Ascending aorta (tissue), 2 donors: ENCODE results near the gene PITPNC1. TPM values are rescaled to one million over a fixed set of nuclear protein-coding genes. Genes with fewer than 3 reads are reported as not detected.
"Not testable (repeated sequence)": the region's sequence is repeated elsewhere in the genome, so short reads cannot be mapped to it uniquely, and the experiment has no call there.

Experiments used
- DNase-seq, 2 donors: peaks; one replicate each; pipeline ENCODE4 v3.0.0-alpha.2; 2019; ENCODE audit warnings: low spot score in 2 of 2
- H3K27ac ChIP-seq, 2 donors: fragments of 200-600 bp; sonication (generic); one replicate each; pipeline ENCODE4 v1.5.1; 2016 to 2017; ENCODE audit warnings: mild to moderate bottlenecking in 1 of 2
- H3K27me3 ChIP-seq: fragments of 200-600 bp; sonication (generic); one replicate; pipeline ENCODE4 v1.5.1; 2017
- H3K36me3 ChIP-seq, 2 donors: fragments of 200-600 bp; sonication (generic); one replicate each; pipeline ENCODE4 v1.5.1; 2016
- H3K4me1 ChIP-seq, 2 donors: fragments of 200-600 bp; sonication (generic); one replicate each; pipeline ENCODE4 v1.5.1; 2016 to 2017; ENCODE audit warnings: mild to moderate bottlenecking in 1 of 2
- H3K4me3 ChIP-seq, 2 donors: fragments of 200-600 bp; sonication (generic); one replicate each; pipeline ENCODE4 v1.5.1; 2016 to 2017; ENCODE audit warnings: mild to moderate bottlenecking in 1 of 2
- H3K9me3 ChIP-seq, 2 donors: fragments of 200-600 bp; sonication (generic); one replicate each; pipeline ENCODE4 v1.5.1; 2016
- CTCF ChIP-seq, 3 experiments: fragments of 200-600 bp in 2 of 3; fragments of 450-650 bp in 1 of 3; sonication (generic) in 2 of 3; IDR thresholded peaks; one replicate each; pipeline ENCODE4 v1.5.1; 2016 to 2019; ENCODE audit warnings: antibody characterized with exemption in 3 of 3, mild to moderate bottlenecking in 1 of 3, moderate library complexity in 1 of 3
- intact Hi-C: fragments of 100-400 bp; cut with DNase I; formaldehyde crosslinking; loops from one replicate; pipeline ENCODE4 v1.15.1; 2023
- total RNA-seq: library from RNA; depleted of rRNA; stranded (reverse); fragments of >200 nt; gene quantifications from one replicate; pipeline ENCODE4 v1.1.0, GENCODE V29; 2016

The PITPNC1 gene
- total RNA-seq, 1 donor from 2014 or later: 10.9 TPM

DNA sequence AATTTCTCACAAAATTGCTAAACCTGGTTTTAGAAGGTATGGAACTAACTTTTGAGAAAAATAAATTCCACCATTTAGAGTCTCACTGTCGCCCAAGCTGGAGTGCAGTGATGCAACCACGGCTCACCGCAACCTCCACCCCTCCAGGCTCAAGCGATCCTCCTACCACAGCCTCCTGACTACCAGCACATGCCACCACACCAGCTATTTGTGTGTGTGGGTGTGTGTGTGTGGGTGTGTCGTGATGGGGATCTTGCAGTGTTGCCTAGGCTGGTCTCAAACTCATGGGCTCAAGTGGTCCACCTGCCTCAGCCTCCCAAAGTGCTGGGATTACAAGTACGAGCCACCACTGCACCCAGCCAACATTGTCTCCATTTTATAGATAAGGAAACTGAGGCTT, 269.4 kb downstream of the PITPNC1 start:
- no peaks in the 10 kb centered on the region for H3K9me3 ChIP-seq
- H3K27ac ChIP-seq: no peak overlapping the region
- H3K36me3 ChIP-seq: no peaks in the 10 kb centered on the region
- no peaks in the 10 kb centered on the region for H3K27me3 ChIP-seq
- intact Hi-C loops: no loop called here
- H3K4me3 ChIP-seq: no peak overlapping the region
- H3K4me1 ChIP-seq: no peaks in the 10 kb centered on the region
- TF ChIP-seq CTCF (IDR thresholded peaks at IDR 0.05): no peak
- DNase-seq: no peak

DNA sequence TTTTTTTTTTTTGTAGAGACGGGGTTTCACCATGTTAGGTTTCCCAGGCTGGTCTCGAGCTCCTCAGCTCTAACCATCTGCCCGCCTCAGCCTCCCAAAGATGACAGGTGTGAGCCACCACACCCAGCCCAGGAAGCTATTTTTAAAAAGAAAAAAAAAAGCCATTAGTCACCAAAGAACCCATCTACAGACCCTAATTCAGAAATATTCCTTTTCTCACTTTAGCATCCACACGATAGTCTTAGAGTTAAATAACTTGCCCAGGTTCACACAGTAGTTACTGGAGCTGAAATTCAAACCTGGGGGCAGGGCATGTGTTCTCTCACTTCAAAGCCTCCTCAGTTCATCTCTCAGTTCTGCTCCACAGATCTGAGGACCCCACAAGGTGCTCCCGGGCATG, 270.4 kb downstream of the PITPNC1 start:
- H3K4me3 ChIP-seq: no peak overlapping the region
- no peaks in the 10 kb centered on the region for H3K36me3 ChIP-seq
- TF ChIP-seq CTCF (IDR thresholded peaks at IDR 0.05): no peak
- H3K4me1 ChIP-seq: no peaks in the 10 kb centered on the region
- H3K27me3 ChIP-seq: no peaks in the 10 kb centered on the region
- intact Hi-C loops: no loop called here
- no peak for DNase-seq
- no peak overlapping the region for H3K27ac ChIP-seq
- H3K9me3 ChIP-seq: no peaks in the 10 kb centered on the region

DNA sequence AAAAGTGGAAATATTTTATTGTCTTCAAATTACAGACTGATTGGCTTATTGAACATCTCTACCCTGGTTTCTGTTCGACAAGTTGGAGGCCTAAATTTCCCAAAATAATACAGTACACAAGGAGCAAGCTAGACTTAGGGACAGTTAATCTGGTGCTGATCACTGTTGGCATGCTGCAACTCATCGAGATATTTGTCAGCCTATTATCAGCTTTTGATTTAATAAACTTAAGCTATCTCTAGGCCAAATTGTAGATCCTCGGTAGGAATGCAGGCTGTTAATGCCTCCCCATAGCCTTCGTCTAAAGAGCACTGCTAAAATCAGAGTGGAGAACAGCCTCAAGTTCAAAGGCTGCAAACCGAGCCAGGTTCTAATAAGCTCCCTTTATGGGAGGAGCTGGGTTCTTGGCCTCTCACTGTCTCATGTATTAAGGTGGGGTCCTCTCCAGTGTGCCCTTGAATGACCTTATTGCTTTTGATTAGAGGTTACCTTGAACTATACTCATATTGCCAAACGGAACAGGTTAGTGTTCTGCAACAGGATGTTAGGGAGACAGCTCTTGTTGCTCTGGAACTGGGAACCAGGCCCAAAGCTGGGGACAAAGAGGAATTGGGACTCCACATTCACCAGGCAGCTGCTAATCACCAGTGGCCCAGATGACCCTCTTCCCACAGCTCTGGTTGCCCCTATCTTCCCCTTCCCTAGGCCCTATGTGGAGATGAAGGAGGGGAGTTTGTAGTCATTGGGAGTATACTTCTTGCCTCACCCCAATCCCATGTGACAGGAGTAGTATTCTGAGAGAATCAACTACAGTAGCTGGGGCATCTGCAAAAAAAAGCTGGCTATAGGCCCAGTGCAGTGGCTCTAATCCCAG, 271.2 kb downstream of the PITPNC1 start:
- Histone ChIP-seq H3K27me3 (no peaks in the 10 kb centered on the region), H3K4me3 (no peak overlapping the region), H3K36me3 (no peaks in the 10 kb centered on the region), H3K9me3 (no peaks in the 10 kb centered on the region), H3K4me1 (no peaks in the 10 kb centered on the region), H3K27ac (no peak overlapping the region)
- intact Hi-C loops: no loop called here
- DNase-seq: no peak
- TF ChIP-seq CTCF (IDR thresholded peaks at IDR 0.05): no peak

- not testable (repeated sequence) for H3K27ac ChIP-seq, H3K4me3 ChIP-seq
Observed at GRCh38 chr17:67648906-67649295, 271.8 kb downstream of the PITPNC1 start.

GRCh38 chr17:67649891-67650290, 272.8 kb downstream of the PITPNC1 start:
- H3K4me1 ChIP-seq: no peaks in the 10 kb centered on the region
- intact Hi-C loops: no loop called here
- no peaks in the 10 kb centered on the region for H3K27me3 ChIP-seq
- no peaks in the 10 kb centered on the region for H3K36me3 ChIP-seq
- H3K27ac ChIP-seq: no peak overlapping the region
- no peak for DNase-seq
- no peak for TF ChIP-seq CTCF (IDR thresholded peaks at IDR 0.05)
- H3K9me3 ChIP-seq: no peaks in the 10 kb centered on the region
- no peak overlapping the region for H3K4me3 ChIP-seq

More at GRCh38 chr17:67648906-67649295, 271.8 kb downstream of the PITPNC1 start:
- H3K36me3 ChIP-seq, H3K27me3 ChIP-seq, DNase-seq, H3K4me1 ChIP-seq, H3K9me3 ChIP-seq, intact Hi-C loops: not testable (repeated sequence)

DNA sequence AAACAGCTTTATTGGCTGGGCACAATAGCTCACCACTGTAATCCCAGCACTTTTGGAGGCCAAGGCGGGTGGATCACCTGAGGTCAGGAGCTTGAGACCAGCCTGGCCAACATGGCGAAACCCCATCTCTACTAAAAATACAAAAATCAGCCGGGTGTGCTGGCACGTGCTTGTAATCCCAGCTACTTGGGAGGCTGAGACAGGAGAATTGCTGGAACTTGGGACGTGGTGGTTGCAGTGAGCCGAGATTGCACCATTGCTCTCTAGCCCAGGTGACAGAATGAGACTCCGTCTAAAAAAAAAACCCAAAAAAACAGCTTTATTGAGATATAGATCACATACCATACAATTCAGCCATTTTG, 274.1 kb downstream of the PITPNC1 start:
- H3K27me3 ChIP-seq, H3K9me3 ChIP-seq, H3K4me1 ChIP-seq, H3K27ac ChIP-seq, intact Hi-C loops, DNase-seq, H3K36me3 ChIP-seq, H3K4me3 ChIP-seq: not testable (repeated sequence)
